ENCODE results near the gene NEK7. TPM values are rescaled to one million over a fixed set of nuclear protein-coding genes. Genes with fewer than 3 reads are reported as not detected.

Gene NEK7
- total and polyA plus RNA-seq, 2 of the 8 experiments (the other 6 are each of a cell fraction or from before 2014, with no cell fraction given), result 5.1 to 10.0 TPM

- TF ChIP-seq HDAC2 (IDR thresholded peaks at IDR 0.05; ENCODE audit: borderline replicate concordance in 1 of 2, low read depth in 2 of 2, low read length in 2 of 2) (no peak), POU5F1 (IDR thresholded peaks at IDR 0.05; ENCODE audit: low read depth, low read length) (no peak), SUZ12 (IDR thresholded peaks at IDR 0.05; ENCODE audit: low read length) (no peak)
Observed at GRCh38 chr1:198205016-198205684, 48.4 kb downstream of the NEK7 start (continued).

All from H1 (cell line).